ENCODE data around the gene ORMDL2. TPM values are rescaled to one million over a fixed set of nuclear protein-coding genes. Genes with fewer than 3 reads are reported as not detected.

ORMDL2 gene
- 26.9 and 38.6 TPM in 2 replicates for total RNA-seq

GRCh38 chr12:55817345-55818139 lies at the start of gene ORMDL2, which contains the start of gene SARNP:
Gene ORMDL2 (plus strand): TSS chr12:55818041. CDS start chr12:55819000, 959 bp downstream.
Gene SARNP (minus strand): TSS chr12:55817724. CDS start chr12:55817701, 23 bp downstream.

GRCh38 chr12:55842681-55843429 lies 25.0 kb downstream of the ORMDL2 start, which contains the start of gene MMP19:
Gene MMP19 (minus strand): TSS chr12:55842936. CDS start chr12:55842830, 106 bp downstream.

Other genes with a start within 250 kb of the ORMDL2 start
- not detected in 2 replicates for gene OR2AP1, start 245.6 kb upstream of the ORMDL2 start, total RNA-seq
- not detected in 2 replicates for gene OR10P1, start 181.1 kb upstream of the ORMDL2 start, total RNA-seq
- gene ITGA7, start 110.1 kb upstream of the ORMDL2 start, total RNA-seq = 0.43 and 1.7 TPM in 2 replicates
- gene BLOC1S1, start 102.0 kb upstream of the ORMDL2 start, total RNA-seq = 34.5 and 34.7 TPM in 2 replicates
- 1.1 and 1.2 TPM in 2 replicates for gene RDH5, start 97.6 kb upstream of the ORMDL2 start, total RNA-seq
- gene CD63, start 89.0 kb upstream of the ORMDL2 start, total RNA-seq = 935 and 965 TPM in 2 replicates
- gene GDF11, start 74.9 kb upstream of the ORMDL2 start, total RNA-seq = 0.43 and 0.72 TPM in 2 replicates
- gene SARNP, start 317 bp upstream of the ORMDL2 start, total RNA-seq = 64.2 and 75.2 TPM in 2 replicates
- 36.2 and 41.2 TPM in 2 replicates for gene DNAJC14, start 11.5 kb downstream of the ORMDL2 start, total RNA-seq
- gene MMP19, start 24.9 kb downstream of the ORMDL2 start, total RNA-seq = 0.24 TPM in 1 of 2 replicates, not detected in the other
- 27.0 and 41.1 TPM in 2 replicates for gene PYM1, start 109.9 kb downstream of the ORMDL2 start, total RNA-seq
- 97.6 and 107 TPM in 2 replicates for gene DGKA, start 113.1 kb downstream of the ORMDL2 start, total RNA-seq
- gene PMEL, start 148.0 kb downstream of the ORMDL2 start, total RNA-seq = 2.6 and 2.9 TPM in 2 replicates
- gene CDK2, start 148.8 kb downstream of the ORMDL2 start, total RNA-seq = 9.4 and 26.5 TPM in 2 replicates
- gene RAB5B, start 156.0 kb downstream of the ORMDL2 start, total RNA-seq = 51.8 TPM in 2 replicates
- 5.1 and 5.8 TPM in 2 replicates for gene SUOX, start 179.2 kb downstream of the ORMDL2 start, total RNA-seq
- 0.24 TPM in 1 of 2 replicates, not detected in the other for gene IKZF4, start 203.0 kb downstream of the ORMDL2 start, total RNA-seq
- 233 and 674 TPM in 2 replicates for gene RPS26, start 223.9 kb downstream of the ORMDL2 start, total RNA-seq